Ramos (cell line): ENCODE results near the gene FAM50A.

Experiments
- in situ Hi-C: fragments of 300-500 bp; cut with MboI; formaldehyde crosslinking; loops from one replicate; pipeline ENCODE4 v1.14.3; 2022; ENCODE audit warnings: low sequenced_read_pairs; ENCODE audit not compliant: unreplicated experiment

Gene FAM50A

GRCh38 chrX:154411981-154412340 lies 32.0 kb upstream of the FAM50A start:
- in situ Hi-C loops: loop anchor here (25.0 kb wide), 1 partner anchor 125 kb away; the partner anchor contains the start of genes G6PD and IKBKG

GRCh38 chrX:154412468-154412867 lies 31.5 kb upstream of the FAM50A start:
- in situ Hi-C loops: loop anchor here (25.0 kb wide), 1 partner anchor 125 kb away; the partner anchor contains the start of genes G6PD and IKBKG

GRCh38 chrX:154413142-154413541 lies 30.8 kb upstream of the FAM50A start:
- in situ Hi-C loops: loop anchor here (25.0 kb wide), 1 partner anchor 124 kb away; the partner anchor contains the start of genes G6PD and IKBKG

- in situ Hi-C loops: loop anchor here (25.0 kb wide), 1 partner anchor 120 kb away; the partner anchor contains the start of genes G6PD and IKBKG
Measured at GRCh38 chrX:154417157-154417556, 26.8 kb upstream of the FAM50A start.

- in situ Hi-C loops: loop anchor here (25.0 kb wide), 1 partner anchor 118 kb away; the partner anchor contains the start of genes G6PD and IKBKG
Measured at GRCh38 chrX:154419189-154419588, 24.8 kb upstream of the FAM50A start.

- in situ Hi-C loops: loop anchor here (25.0 kb wide), 1 partner anchor 117 kb away; the partner anchor contains the start of genes G6PD and IKBKG
Measured at GRCh38 chrX:154419688-154420401, 24.1 kb upstream of the FAM50A start.

- in situ Hi-C loops: loop anchor here (25.0 kb wide), 1 partner anchor 117 kb away; the partner anchor contains the start of genes G6PD and IKBKG
Measured at GRCh38 chrX:154420402-154420756, 23.6 kb upstream of the FAM50A start.

GRCh38 chrX:154426916-154427770 lies 16.8 kb upstream of the FAM50A start:
- in situ Hi-C loops: no loop called here

- in situ Hi-C loops: no loop called here
Measured at GRCh38 chrX:154428176-154429171, 15.5 kb upstream of the FAM50A start, which contains the start of gene ATP6AP1. Gene ATP6AP1, plus strand, starts transcription at chrX:154428677. Its CDS starts 16 bp downstream, at chrX:154428693.

- in situ Hi-C loops: no loop called here
Measured at GRCh38 chrX:154429711-154430110, 14.2 kb upstream of the FAM50A start.

GRCh38 chrX:154430479-154430878 lies 13.5 kb upstream of the FAM50A start:
- in situ Hi-C loops: no loop called here

GRCh38 chrX:154430916-154431315 lies 13.0 kb upstream of the FAM50A start:
- in situ Hi-C loops: no loop called here

- in situ Hi-C loops: no loop called here
Measured at GRCh38 chrX:154431341-154431740, 12.6 kb upstream of the FAM50A start.

GRCh38 chrX:154432210-154432609 lies 11.7 kb upstream of the FAM50A start:
- in situ Hi-C loops: no loop called here

- in situ Hi-C loops: no loop called here
Measured at GRCh38 chrX:154433605-154434004, 10.3 kb upstream of the FAM50A start.

GRCh38 chrX:154434394-154435168 lies 9.4 kb upstream of the FAM50A start:
- in situ Hi-C loops: no loop called here

GRCh38 chrX:154435171-154435733 lies 8.7 kb upstream of the FAM50A start:
- in situ Hi-C loops: no loop called here

GRCh38 chrX:154436374-154436982 lies 7.5 kb upstream of the FAM50A start:
- in situ Hi-C loops: no loop called here
